HEK293 (cell line): Measurements from ENCODE around the gene TTN.

Experiments used
- CTCF ChIP-seq: fragments of 450-650 bp; formaldehyde crosslinking; IDR thresholded peaks from 2 replicates; pipeline ENCODE4 v1.5.1; 2016; ENCODE audit warnings: missing biosample characterization, missing genetic modification characterization
- HOXA7 ChIP-seq: sonication (generic); formaldehyde crosslinking; IDR thresholded peaks from 2 replicates; pipeline ENCODE4 v1.8.1; 2022; ENCODE audit warnings: missing genetic modification reagents, borderline replicate concordance
- REST ChIP-seq: fragments of 450-650 bp; formaldehyde crosslinking; IDR thresholded peaks from 2 replicates; pipeline ENCODE4 v1.5.1; 2016; ENCODE audit warnings: missing biosample characterization, missing genetic modification characterization
- ZBTB1 ChIP-seq: fragments of 450-650 bp; formaldehyde crosslinking; IDR thresholded peaks from 2 replicates; pipeline ENCODE4 v1.5.1; 2016; ENCODE audit warnings: missing biosample characterization, missing genetic modification characterization
- ZBTB11 ChIP-seq: fragments of 450-650 bp; formaldehyde crosslinking; conservative IDR thresholded peaks from 2 replicates; pipeline ENCODE4 v1.5.1; 2016; ENCODE audit warnings: low read depth, missing biosample characterization, missing genetic modification characterization
- ZNF132 ChIP-seq: fragments of 450-650 bp; formaldehyde crosslinking; IDR thresholded peaks from 2 replicates; pipeline ENCODE4 v1.5.1; 2017; ENCODE audit warnings: missing biosample characterization, missing genetic modification characterization, borderline replicate concordance
- ZNF280D ChIP-seq: fragments of 450-650 bp; formaldehyde crosslinking; IDR thresholded peaks from 2 replicates; pipeline ENCODE4 v1.5.1; 2016; ENCODE audit warnings: missing biosample characterization, missing genetic modification characterization
- ZSCAN5A ChIP-seq: fragments of 450-650 bp; formaldehyde crosslinking; IDR thresholded peaks from 2 replicates; pipeline ENCODE4 v1.5.1; 2016; ENCODE audit warnings: missing biosample characterization, missing genetic modification characterization

- no peak for TF ChIP-seq CTCF
- TF ChIP-seq HOXA7 (CRISPR knock-in tag): no peak
- TF ChIP-seq ZNF132: no peak
- TF ChIP-seq ZNF280D (tag by site-specific recombination): no peak
- no peak for TF ChIP-seq ZSCAN5A (tag by site-specific recombination)
- TF ChIP-seq ZBTB11 (tag by site-specific recombination): no peak
- TF ChIP-seq ZBTB1 (tag by site-specific recombination): no peak
- no peak for TF ChIP-seq REST
Measured at GRCh38 chr2:178810422-178810821, 3.2 kb upstream of the TTN start.
